OCI-LY3 (cell line): ENCODE measurements around the gene ZNF668.

Experiments used
- CTCF ChIP-seq: fragments of 200-600, 300-600 bp; sonication (generic); IDR thresholded peaks from 2 replicates; pipeline ENCODE4 v1.5.1; 2014; ENCODE audit warnings: antibody characterized with exemption, low read length, low read depth
- EZH2phosphoT487 ChIP-seq: fragments of 200-600 bp; shearing (Covaris generic); IDR thresholded peaks from 2 replicates; pipeline ENCODE4 v1.6.1; 2018; ENCODE audit warnings: antibody characterized with exemption, mixed run types, low read depth

GRCh38 chr16:31108794-31109558 lies 34.9 kb upstream of the ZNF668 start:
- no peak for TF ChIP-seq CTCF
- no peak for TF ChIP-seq EZH2phosphoT487
